SK-MEL-5 (cell line): ENCODE data around the gene VSTM4. TPM values are rescaled to one million over a fixed set of nuclear protein-coding genes. Genes with fewer than 3 reads are reported as not detected.

ENCODE experiments used
- DNase-seq: peaks from one replicate; pipeline ENCODE4 v3.0.0-alpha.2; 2016; ENCODE audit warnings: low read depth, low spot score
- in situ Hi-C: cut with HindIII; loops from 2 replicates; pipeline ENCODE4 v1.10.0; 2016; ENCODE audit warnings: low sequenced_read_pairs, high pct_unique_total_duplicates, low pct_unique_long_range_greater_than_20kb
- total RNA-seq: library from RNA; depleted of rRNA; stranded (reverse); fragments of >200 nt; shearing (Covaris generic); gene quantifications from 2 replicates; pipeline ENCODE4 v1.2.3, GENCODE V29; 2014

Gene VSTM4
- total RNA-seq, 1 experiment from 2014 or later: not detected

DNA sequence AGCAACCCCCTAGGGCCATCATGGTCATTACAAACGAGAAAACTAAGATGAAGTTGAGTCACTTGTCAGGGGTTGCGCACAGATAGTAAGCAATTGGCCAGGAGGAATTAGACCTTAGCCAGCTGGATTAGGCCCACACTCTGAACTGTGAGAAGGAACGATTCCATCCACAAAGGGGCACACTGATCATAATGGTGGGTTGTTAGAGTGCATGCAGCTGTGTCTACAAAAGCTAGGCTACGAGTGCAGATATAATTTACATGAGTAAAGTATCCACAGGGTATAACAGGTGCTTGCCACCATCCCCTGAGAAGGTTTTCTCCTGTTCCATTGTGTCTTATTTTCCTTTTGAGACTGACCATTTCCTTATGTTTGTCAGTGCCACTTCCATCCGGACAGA lies 35.1 kb upstream of the VSTM4 start:
- no peak for DNase-seq
- in situ Hi-C loops: no loop called here

DNA sequence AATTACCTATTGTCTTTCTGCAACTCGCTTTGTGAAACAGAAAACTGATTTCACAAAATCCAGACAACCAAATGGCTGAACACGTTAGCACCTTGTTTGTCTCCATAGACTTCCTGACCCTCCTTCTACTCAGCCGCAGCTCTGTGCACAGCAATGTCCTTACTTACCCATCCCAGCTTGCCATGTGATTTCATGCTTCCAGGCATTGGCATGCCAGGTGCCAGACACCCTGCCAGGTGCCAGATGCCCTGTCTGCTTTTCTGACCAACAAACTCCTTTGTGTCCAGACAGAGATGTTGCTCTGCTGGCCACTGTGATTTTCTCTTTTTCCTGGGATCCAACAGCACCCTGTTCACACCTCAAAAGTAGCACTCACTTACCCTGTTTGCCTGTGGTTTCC lies 34.6 kb upstream of the VSTM4 start:
- in situ Hi-C loops: no loop called here

DNA sequence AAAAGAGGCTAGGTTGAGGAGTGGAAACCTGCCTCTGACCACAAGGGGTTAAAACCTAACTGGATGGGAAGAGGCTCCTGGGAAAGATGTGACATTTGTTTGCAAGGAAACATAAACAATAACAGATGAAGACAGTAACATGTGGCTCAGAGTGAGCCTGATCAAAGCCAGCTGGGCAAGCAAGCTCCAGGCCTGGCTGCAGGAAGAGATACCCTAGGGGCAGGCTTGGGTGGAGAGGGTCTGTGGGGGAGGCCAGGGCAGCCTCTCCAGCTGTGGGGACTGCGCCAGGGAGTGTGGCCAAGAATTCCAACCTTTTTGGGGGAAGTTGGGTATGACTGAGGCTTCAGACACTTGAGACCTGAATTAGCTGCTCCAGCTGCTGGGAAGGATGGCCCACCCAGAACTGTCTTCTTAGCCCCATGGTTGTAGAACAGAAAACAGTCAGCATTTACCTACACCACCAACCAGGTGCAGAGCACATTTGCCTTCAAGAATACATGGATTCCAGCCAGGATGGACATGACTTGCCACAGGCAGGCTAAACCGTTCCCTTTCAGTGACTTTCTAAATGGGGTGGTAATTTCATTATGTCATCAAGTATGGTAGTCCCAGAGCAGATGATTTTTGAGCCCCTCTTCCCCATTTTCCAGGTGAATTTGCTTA lies 28.9 kb upstream of the VSTM4 start:
- DNase-seq: no peak
- in situ Hi-C loops: no loop called here

More for the DNA sequence above, 34.6 kb upstream of the VSTM4 start:
- no peak for DNase-seq

DNA sequence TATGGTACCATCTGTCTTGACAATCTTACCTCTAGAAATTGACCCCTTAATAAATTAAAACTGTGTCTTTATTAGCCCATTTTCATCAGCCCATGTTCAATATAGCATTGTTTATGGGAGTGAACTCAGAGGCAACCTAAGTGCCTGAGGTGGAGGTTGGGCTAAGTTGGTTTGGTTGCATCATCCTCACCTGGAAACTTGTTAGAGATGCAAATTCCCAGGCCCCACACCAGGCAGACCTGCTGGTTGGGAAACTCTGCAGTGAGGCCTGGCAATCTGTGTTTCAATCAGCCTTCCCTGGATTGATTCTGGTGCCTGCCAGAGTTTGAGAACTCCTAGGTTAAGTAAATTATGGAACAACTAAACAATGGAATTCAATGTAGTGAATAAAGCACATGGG lies 27.9 kb upstream of the VSTM4 start:
- no peak for DNase-seq
- in situ Hi-C loops: no loop called here

DNA sequence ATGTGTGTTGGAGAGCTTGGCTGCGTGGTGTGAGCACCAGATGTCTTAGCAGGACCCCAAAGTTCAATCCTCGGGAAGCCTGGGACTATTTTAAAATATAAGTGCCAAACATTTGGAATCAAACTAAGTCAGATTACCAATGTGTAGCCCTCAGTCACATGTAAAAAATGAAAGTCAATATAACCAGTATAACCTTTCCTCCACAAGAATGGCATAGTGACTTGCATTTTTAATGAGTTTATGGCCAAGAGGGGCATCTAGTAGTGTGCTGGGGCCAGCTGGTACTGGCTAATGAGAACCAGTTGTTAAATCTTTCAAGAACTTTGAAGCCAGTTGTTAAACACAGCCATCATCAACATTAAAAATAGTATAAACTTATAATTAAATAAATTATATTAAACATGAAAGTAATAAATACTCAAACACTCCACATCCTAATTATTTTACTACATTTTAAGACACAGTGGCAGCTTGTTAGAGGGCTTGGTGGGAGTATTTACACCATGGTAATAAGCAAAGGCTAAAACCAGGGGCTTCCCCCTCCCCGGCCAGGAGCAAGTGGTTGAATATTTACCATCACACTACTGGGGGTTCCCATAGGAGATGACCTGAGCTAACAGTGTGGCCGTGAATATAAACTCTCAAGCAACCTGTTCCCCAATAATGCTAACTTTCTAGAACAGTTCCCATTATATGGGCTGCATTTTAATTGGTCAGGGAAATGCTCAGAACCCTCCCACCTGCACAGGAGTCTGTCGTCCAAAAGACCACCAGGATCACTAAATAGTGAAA lies 26.4 kb upstream of the VSTM4 start:
- no peak for DNase-seq
- in situ Hi-C loops: no loop called here

DNA sequence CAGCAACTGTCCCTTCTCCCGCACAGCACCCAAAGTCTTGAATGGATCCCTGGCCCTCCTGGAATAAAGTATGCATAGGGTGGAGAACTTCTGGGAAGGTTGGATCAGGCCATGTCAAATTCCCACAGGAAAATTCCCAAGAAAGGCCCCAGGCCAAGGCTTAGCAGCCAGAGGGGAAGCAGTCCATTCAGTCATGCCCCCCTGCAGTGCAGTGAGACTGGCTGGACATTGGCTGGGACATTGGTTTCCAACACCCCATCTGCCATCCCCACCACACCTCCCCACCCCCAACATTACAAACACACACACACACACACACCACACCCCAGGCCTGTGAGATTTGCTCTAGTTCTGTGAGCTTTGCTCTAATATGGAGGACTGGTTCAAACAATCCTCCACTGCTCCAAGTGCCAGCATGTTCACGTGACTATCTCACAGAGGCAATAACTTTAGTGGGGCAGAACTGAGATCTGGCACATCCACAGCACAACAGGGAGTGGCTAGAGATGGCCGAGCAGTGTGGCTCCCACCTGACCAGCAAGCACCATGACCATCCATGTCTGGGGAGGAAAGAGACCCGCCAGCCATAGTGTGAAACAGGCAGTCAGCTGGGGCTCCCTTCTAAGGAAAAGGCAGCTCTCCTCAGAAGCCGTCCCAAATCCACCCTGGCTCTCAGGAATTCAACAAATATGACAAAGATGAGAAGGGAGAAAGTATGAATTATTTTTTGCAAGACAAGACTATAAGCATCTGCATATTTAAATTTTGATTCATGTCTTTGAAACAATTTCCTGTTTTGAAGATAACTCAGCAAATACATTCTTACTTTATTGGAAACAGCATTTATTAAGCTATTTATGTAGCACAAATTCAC lies 25.2 kb upstream of the VSTM4 start:
- no peak for DNase-seq
- in situ Hi-C loops: no loop called here

DNA sequence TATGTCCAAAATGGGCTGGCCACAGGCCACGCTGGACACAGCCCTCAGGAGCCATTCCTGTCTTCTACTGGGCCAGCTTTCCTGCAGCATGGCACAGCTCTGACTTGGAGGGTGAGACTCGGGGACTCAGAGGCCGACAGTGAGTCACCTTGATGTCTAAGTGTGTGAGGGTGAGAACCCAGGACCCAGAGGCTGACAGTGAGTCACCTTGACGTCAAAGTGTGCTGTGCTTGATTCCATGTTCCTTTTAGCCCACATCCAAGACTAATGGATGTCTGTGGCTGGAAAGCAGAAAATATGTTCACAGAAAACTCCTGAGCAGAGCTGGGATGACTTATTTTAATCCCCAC lies 24.5 kb upstream of the VSTM4 start:
- in situ Hi-C loops: no loop called here
- no peak for DNase-seq

DNA sequence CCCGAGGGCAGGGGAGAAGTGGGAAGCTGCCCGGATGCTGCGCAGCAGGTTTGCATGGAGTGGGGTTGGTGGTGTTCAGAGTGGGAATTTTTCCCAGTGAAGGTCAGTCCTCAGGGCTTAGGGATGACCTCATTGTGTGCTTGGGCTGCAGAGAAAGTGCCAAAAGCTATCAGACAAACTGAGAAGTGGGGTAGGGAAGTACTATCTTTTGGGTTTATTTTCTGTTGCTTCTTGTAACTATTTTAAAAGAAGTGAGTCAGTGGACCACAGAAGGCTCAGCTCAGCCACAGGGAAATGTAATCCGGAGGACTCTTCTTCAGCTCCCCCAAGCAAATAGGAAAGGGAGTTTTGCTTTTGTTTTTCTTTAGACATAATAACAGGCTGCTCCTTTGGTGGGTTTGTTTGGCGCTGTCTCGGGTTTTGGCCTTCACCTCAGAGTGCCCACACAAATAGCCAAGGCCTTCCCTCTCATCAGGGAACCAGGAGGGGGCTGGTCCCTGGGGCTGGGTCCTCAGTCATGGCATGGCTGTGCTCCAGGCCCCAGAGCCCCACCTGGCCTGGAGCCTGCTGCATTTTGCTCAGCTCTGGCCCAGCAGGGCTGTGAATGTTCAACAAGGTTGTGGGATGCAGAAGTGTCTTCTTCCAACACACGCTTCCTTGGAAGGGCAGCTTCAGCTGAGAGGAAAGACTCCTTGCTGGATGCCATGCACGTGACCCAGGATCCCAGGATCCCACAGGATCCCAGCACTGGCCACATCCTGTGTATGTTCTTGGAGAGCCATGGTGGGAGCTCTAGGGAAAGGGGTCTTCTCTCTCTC lies 23.9 kb upstream of the VSTM4 start:
- in situ Hi-C loops: no loop called here
- DNase-seq: no peak

DNA sequence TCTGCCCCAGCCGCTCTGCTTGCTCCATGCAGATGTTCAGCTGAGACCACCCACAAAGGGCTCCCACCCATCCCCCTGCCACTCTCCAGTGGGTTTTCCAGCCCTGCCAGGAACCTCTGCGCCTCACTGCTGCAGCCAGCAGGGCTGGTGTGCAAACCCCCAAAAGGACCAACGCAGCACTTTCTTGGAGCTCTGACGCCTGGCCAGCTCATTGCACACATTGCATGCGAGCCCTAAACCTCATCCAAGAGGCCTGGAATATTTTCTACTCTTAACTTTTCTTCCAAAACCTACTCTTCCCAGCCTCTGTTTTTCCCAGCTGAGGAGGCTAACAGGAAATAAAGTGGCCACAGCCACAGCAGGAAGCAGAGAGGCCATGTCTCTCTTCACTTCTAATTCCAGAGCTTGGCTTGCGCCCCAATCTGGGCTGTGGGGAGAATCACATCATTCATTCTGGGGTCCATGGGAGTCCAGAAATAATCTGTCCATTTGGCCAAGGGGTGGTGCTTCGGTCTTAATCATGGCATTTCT lies 23.1 kb upstream of the VSTM4 start:
- no peak for DNase-seq
- in situ Hi-C loops: no loop called here

DNA sequence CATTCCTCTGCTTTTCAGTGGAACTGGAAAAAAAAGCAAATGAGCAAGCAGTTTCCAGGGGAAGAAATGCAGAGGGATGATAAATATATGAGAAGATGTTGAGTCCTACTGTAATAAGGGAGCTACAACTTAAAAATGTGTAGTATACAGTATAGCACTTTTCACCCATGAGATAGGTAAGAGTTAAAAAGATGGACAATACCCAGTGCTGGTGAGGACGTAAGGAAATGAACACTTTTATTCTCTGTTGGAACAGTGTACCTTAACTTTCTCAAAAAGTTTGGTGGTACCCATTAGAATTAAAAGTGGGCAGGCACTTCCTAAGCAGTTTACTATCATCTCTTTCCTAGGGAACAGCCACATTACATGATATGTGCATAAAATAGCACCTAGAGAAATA lies 21.2 kb upstream of the VSTM4 start:
- no peak for DNase-seq
- in situ Hi-C loops: no loop called here

DNA sequence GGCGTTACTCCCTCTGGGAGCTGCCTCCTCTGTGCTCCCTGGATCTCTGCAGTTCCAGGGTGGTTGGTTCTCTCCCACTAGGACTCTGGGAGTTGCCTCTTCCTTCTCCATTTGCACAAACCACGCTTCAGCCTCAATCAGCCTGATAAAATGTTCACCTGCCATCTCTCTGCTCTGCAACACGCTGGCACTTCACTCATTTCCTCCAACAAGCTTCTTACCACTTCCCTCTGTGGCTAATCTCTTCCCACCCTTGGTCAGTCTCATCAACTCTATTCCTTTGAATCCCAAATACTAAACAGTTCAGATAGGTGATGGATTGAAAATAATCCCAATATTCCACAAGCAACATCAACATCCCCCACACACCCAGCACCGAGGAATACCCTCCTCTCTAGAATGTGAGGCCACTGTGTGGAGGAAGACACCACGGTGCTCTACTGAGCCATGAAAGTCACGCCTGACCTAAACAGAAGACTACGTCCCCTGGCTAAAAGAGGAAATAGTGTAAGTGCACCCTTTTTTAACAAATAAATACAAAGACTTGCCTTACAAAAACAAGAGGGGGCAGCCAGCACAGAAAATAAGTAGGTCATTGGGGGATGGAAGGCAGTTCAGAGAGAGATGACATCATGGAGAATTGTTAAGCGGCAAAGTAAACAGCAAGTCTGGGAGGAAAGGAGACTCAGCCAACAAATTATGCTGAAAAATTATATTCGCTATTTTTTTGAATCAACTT lies 20.4 kb upstream of the VSTM4 start:
- in situ Hi-C loops: no loop called here
- no peak for DNase-seq

DNA sequence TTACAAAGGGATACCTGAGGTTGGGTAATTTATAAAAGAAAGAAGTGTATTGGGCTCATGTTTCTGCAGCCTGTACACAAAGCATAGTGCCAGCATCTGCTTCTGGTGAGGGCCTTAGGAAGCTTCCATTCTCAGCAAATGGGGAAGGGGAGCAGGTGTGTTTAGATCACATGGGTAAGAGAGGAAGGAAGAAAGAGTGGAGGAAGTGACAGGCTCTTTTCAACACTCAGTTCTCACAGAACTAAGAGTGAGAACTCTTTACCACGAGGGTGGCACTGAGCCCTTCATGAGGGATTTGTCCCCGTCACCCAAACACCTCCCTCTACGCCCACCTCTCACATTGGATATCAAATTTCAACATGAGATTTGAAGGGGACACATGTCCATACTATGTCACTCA lies 19.0 kb upstream of the VSTM4 start:
- in situ Hi-C loops: no loop called here
- no peak for DNase-seq

DNA sequence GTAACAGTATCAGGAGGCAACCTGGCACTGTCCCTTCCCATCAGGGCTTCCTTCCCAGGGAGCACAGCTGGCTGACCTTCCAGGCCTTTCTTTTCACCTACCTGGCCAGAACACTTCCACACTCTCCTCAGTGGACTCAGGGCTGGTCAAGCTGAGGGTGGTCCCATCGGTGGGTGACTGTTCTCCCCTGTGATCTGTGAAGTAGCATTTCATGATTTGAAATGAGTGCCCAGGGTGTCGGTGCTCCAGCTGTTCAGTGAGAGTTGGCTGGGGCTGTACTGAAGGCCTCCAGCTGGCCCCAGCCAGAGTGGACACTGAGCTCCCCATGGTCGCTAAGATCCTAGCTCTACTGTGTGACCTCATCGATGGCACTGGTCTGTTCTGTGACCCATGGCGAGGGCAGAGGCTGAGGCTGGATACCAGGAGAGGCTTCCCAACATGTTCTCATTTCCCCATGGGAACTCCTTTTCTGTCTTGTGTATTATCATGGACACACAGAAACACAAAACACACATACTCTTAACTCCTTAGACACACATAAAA lies 18.5 kb upstream of the VSTM4 start, which contains the start of gene FAM170B:
TSS of gene FAM170B (minus strand) at position 316 of the 543 bp plus-strand sequence. CDS start at position 213, 103 bp downstream.
- no peak for DNase-seq
- in situ Hi-C loops: no loop called here

DNA sequence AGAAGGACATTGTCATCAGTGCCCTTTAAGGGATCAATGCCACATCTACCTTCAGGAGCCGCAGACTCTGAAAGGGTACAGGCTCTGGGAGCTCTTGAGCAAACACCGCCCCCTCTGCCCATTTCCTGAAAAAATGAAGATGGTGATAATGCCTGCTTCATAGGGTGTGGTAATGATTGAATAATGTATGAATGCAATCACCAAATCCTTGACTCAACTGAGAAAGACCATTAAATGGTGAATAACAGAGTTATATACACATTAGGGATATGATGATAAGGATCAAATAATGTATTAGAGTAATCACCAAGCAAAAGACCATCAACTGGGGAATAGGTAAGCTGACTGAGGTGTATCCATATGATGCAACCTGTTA lies 17.0 kb upstream of the VSTM4 start:
- no peak for DNase-seq
- in situ Hi-C loops: no loop called here

DNA sequence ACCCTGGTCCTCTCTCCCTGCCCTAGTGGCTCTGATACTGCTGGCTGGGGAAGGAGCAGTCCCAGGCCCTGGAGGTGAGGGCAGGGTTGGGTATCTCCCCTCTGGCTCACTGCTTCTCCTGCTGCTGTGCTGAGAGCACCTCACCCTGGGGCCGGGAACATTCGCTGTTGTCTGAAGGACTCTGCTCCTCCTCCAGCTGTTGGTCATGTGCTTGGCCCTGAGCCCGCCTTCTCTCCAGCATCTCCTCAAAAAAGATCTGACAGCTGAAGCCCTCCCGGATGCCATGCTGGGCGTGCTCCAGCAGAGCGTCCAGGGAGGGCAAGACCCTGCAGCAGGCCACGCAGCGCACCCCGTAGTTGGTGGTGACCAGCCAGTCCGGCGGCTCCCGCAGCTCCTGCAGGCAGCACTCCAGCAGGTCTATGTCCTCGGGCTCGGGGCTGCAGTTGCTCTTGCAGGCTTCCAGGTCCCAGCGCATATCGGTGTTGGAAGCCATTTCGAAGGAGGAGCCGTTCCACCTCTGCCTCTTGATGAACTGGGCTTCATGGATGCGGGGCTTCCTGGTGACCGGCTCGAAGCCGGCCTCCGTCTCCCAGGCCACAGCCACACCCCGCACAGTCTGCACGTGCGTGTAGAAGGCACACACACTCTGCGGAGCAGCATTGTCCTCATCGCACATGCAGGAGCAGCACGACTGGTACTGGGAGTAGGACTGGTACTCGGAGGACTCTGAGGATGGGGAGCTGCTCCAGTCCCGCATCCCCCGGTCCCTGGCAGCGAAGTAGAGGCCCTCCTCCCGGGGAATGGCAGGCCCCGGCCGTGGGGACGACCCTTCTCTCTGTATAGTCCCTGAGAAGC lies 16.4 kb upstream of the VSTM4 start:
- in situ Hi-C loops: no loop called here
- no peak for DNase-seq

DNA sequence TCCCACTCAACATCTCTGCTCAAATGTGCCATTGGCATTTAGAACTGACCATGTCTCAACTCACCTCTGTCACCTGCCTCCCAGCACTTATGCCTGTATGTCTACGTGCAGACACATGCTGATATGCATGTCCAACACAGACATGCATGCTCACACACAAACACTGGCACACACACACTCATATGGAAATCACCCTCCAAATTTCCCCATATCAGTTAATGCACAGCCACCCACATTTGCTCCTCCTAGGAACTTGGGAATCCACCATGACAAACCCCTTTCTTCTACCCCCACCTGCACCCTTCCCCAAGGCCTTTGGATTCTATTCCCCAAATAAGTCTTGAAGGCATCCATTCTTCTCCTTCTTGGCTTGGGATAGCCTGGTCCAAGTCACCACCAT lies 14.1 kb upstream of the VSTM4 start:
- no peak for DNase-seq
- in situ Hi-C loops: no loop called here
